Naive thymus-derived CD4-positive, alpha-beta T cell (primary cell): ENCODE measurements around the gene SFT2D1. TPM values are rescaled to one million over a fixed set of nuclear protein-coding genes. Genes with fewer than 3 reads are reported as not detected.
"Not testable (repeated sequence)": the region's sequence is repeated elsewhere in the genome, so short reads cannot be mapped to it uniquely, and the experiment has no call there.

Experiments
- ATAC-seq: fragments of 150-1000 bp; cut with Tn5 transposase; 2 replicates; pipeline ENCODE4 v1.10.0; 2021; ENCODE audit warnings: mild to moderate bottlenecking, moderate library complexity
- CTCF ChIA-PET: fragments of 350-600 bp; sonication (Branson Sonifier 250); formaldehyde crosslinking; loops from one replicate; lab custom pipeline; 2021; ENCODE audit warnings: antibody characterized with exemption; lab: Charles Lee
- POLR2A ChIA-PET: fragments of 350-600 bp; sonication (Branson Sonifier 250); formaldehyde crosslinking; loops from one replicate; lab custom pipeline; 2021; ENCODE audit warnings: antibody characterized with exemption, inconsistent platforms; lab: Charles Lee
- DNase-seq, 9 donors: peaks; one replicate each; pipeline versions ENCODE4 v3.0.0 to v3.0.0-alpha.2; 2020 to 2022; ENCODE audit warnings: mixed read lengths in 1 of 9
- H3K27ac ChIP-seq: one replicate; pipeline ENCODE4 v1.7.0; 2013; ENCODE audit warnings: mild to moderate bottlenecking, low read depth, low read length, moderate library complexity
- H3K27me3 ChIP-seq, 2 donors: one replicate each; pipeline ENCODE4 v1.7.0; 2013; ENCODE audit warnings: low read length in 2 of 2, mild to moderate bottlenecking in 2 of 2, moderate library complexity in 2 of 2; ENCODE audit not compliant: control insufficient read depth in 2 of 2, insufficient read depth in 2 of 2
- H3K36me3 ChIP-seq, 3 experiments: 1 replicate in 2 of 3; 2 replicates in 1 of 3; pipeline ENCODE4 v1.7.0; 2013; ENCODE audit warnings: low read length in 3 of 3, mild to moderate bottlenecking in 3 of 3, moderate library complexity in 1 of 3; ENCODE audit not compliant: insufficient read depth in 3 of 3, control insufficient read depth in 2 of 3
- H3K4me1 ChIP-seq, 2 donors: one replicate each; pipeline ENCODE4 v1.7.0; 2013; ENCODE audit warnings: low read length in 2 of 2, mild to moderate bottlenecking in 2 of 2, moderate library complexity in 1 of 2; ENCODE audit not compliant: control insufficient read depth in 2 of 2, insufficient read depth in 2 of 2
- H3K4me3 ChIP-seq: 2 replicates; pipeline ENCODE4 v1.7.0; 2013; ENCODE audit warnings: mild to moderate bottlenecking, low read length
- H3K9me3 ChIP-seq, 3 experiments: 1 replicate in 2 of 3; 2 replicates in 1 of 3; pipeline ENCODE4 v1.7.0; 2013; ENCODE audit warnings: low read length in 3 of 3; ENCODE audit not compliant: control insufficient read depth in 2 of 3
- H3K27ac Mint-ChIP-seq, 9 donors: one replicate each; pipeline ENCODE4 v1.8.0; 2020 to 2022; ENCODE audit warnings: mixed read lengths in 9 of 9, mild to moderate bottlenecking in 8 of 9, moderate library complexity in 5 of 9, inconsistent platforms in 2 of 9
- H3K27me3 Mint-ChIP-seq, 5 donors: one replicate each; pipeline ENCODE4 v1.8.0; 2021 to 2022; ENCODE audit warnings: mixed read lengths in 5 of 5, mild to moderate bottlenecking in 1 of 5
- H3K36me3 Mint-ChIP-seq, 5 donors: one replicate each; pipeline ENCODE4 v1.8.0; 2020 to 2022; ENCODE audit warnings: mixed read lengths in 5 of 5, mild to moderate bottlenecking in 3 of 5, inconsistent platforms in 1 of 5
- H3K4me1 Mint-ChIP-seq, 7 donors: one replicate each; pipeline ENCODE4 v1.8.0; 2020 to 2022; ENCODE audit warnings: mixed read lengths in 7 of 7, mild to moderate bottlenecking in 3 of 7, inconsistent platforms in 1 of 7
- H3K4me3 Mint-ChIP-seq, 10 donors: one replicate each; pipeline ENCODE4 v1.8.0; 2020 to 2022; ENCODE audit warnings: mild to moderate bottlenecking in 10 of 10, mixed read lengths in 10 of 10, moderate library complexity in 6 of 10, inconsistent platforms in 2 of 10
- H3K9me3 Mint-ChIP-seq, 11 donors: one replicate each; pipeline ENCODE4 v1.8.0; 2020 to 2022; ENCODE audit warnings: mixed read lengths in 11 of 11, mild to moderate bottlenecking in 4 of 11, inconsistent platforms in 1 of 11, moderate library complexity in 1 of 11
- intact Hi-C, 2 donors: fragments of 100-400 bp; cut with micrococcal nuclease; formaldehyde crosslinking; loops; one replicate each; pipeline ENCODE4 v1.15.1; 2023
- polyA plus RNA-seq, 2 donors: library from polyadenylated mRNA; unstranded; fragments of 300-500 nt; fragmentation: Illumina TruSeq; gene quantifications; one replicate each; pipeline ENCODE4 v1.2.3, GENCODE V29; 2021
- total RNA-seq, 6 experiments: library from RNA in 5 of 6; stranded (reverse) in 5 of 6; gene quantifications; 1 replicate in 5 of 6; 2 replicates in 1 of 6; pipeline ENCODE4 v1.2.3 and lab custom pipeline; 2021 to 2026

Gene SFT2D1
- total and polyA plus RNA-seq, 7 experiments from 2014 or later, result 18.3 to 52.5 (median 35.3) TPM

DNA sequence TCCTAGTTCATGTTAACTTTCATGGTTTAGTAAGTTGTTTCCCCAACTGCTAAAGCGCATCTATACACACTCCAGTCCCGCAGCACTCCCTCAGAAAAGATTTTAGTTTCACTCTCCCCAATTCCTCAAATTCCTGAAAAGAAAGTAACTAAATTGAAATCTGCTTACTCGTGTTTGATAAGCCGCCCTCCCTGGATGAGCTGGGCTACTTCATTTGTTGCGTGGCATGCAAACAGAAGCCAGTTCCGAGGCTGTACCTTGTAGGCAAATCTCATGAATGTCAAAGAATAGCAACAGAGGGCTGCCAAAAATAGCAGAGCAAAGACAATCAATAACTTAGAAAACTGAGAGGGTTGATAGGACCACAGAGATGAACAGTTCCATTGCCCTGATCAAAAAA, 23.5 kb upstream of the SFT2D1 start:
- DNase-seq, result no peak
- Histone ChIP-seq H3K4me3 (no peak overlapping the region), H3K4me1 (no peaks in the 10 kb centered on the region), H3K36me3 (peaks cover 0 to 29% (median 0%) of the 10 kb centered on the region in 3 experiments), H3K27ac (no peak overlapping the region), H3K9me3 (no peaks in the 10 kb centered on the region), H3K27me3 (no peaks in the 10 kb centered on the region)
- Mint-ChIP-seq H3K9me3 (no peaks in the 10 kb centered on the region), H3K4me1 (no peaks in the 10 kb centered on the region), H3K4me3 (no peak overlapping the region), H3K27me3 (no peaks in the 10 kb centered on the region), H3K27ac (peak overlapping the region in 2 of 9 donors; percentile 60 to 72), H3K36me3 (peaks cover 3 to 39% (median 24%) of the 10 kb centered on the region in 5 donors)
- ATAC-seq, result no peak
- POLR2A ChIA-PET, result no interaction called here
- CTCF ChIA-PET, result no interaction called here
- intact Hi-C loops, result no loop called here

DNA sequence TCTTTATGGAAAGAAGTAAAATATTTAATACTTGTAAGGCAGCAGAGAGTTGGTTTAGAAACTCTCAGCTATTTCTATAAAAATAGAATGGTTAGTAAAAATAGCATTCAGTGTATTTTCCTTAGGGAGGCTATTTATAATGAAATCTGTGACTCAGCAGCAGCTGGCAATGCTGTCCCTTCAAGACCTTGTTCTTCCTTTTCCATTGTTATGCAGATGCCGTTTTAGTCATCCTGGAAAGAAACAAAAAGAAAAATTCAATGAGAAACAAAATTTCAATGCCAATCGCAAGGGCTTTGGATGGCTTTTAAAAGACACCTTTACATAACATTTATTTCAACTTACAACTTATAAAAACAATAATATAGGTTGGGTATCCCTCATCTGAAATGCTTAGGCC, 22.9 kb upstream of the SFT2D1 start:
- no peaks in the 10 kb centered on the region for H3K9me3 Mint-ChIP-seq
- Histone ChIP-seq H3K27me3 (no peaks in the 10 kb centered on the region), H3K36me3 (peaks cover 0 to 29% (median 0%) of the 10 kb centered on the region in 3 experiments), H3K27ac (no peak overlapping the region), H3K4me3 (no peak overlapping the region), H3K9me3 (no peaks in the 10 kb centered on the region), H3K4me1 (no peaks in the 10 kb centered on the region)
- no peak overlapping the region for H3K4me3 Mint-ChIP-seq
- DNase-seq (no peak), ATAC-seq (no peak)
- peaks cover 0 to under 1% (median 0%) of the 10 kb centered on the region in 5 donors for H3K27me3 Mint-ChIP-seq
- CTCF ChIA-PET, result interaction anchor here (0.7 kb wide), 1 partner anchor 29 kb away, joined by 3 read pairs; no protein-coding TSS in a partner anchor
- POLR2A ChIA-PET, result interaction anchor here (0.6 kb wide), 1 partner anchor 16 kb away, joined by 3 read pairs; no protein-coding TSS in a partner anchor
- peaks cover 3 to 41% (median 24%) of the 10 kb centered on the region in 5 donors for H3K36me3 Mint-ChIP-seq
- no peaks in the 10 kb centered on the region for H3K4me1 Mint-ChIP-seq
- H3K27ac Mint-ChIP-seq, result no peak overlapping the region
- intact Hi-C loops, result no loop called here

DNA sequence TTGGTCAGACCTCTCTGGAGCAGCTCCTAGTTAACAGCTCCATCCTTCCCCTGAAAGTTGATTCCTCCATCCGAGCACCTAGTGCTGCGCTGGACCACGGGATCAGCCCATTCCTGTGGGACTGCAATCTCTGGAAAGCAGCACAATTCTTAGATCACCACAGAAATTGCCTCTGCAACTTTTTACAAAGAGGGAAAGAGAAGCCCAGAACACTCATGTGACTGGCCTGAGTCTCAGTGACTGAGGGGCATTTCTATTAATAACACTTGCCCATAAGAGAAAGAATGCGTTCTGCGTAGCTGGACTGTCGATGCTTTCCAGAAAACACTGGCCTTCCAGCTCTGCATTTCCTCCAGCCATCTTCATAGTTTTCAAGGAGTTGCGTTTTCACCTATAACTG, 22.1 kb upstream of the SFT2D1 start:
- POLR2A ChIA-PET, result no interaction called here
- H3K27ac Mint-ChIP-seq, result peak overlapping the region in 1 of 9 donors; percentile 56

DNA sequence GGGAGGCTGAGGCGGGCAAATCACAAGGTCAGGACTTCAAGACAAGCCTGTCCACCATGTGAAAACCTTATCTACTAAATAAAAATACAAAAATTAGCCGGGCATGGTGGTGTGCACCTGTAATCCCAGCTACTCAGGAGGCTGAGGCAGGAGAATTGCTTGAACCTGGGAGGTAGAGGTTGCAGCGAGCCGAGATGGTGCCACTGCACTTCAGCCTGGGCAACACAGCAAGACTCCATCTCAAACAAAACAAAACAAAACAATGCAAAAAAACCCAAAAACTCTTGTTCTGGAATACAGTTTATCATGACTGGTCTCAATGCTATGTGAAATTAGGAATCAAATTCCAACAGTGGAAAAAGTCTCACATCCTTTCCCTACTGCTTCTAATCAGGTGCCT, 20.1 kb upstream of the SFT2D1 start:
- not testable (repeated sequence) for H3K27ac ChIP-seq

More for the DNA sequence above, 22.1 kb upstream of the SFT2D1 start:
- no peak for DNase-seq
- CTCF ChIA-PET, result interaction anchor here (0.7 kb wide), 1 partner anchor 30 kb away, joined by 3 read pairs; no protein-coding TSS in a partner anchor
- H3K4me1 ChIP-seq, result no peaks in the 10 kb centered on the region
- no peak for ATAC-seq
- Mint-ChIP-seq H3K4me3 (no peak overlapping the region), H3K4me1 (no peaks in the 10 kb centered on the region), H3K36me3 (peaks cover 3 to 41% (median 24%) of the 10 kb centered on the region in 5 donors), H3K9me3 (peaks cover 0 to 2% (median 0%) of the 10 kb centered on the region in 11 donors), H3K27me3 (peaks cover 0 to 9% (median 0%) of the 10 kb centered on the region in 5 donors)
- H3K9me3 ChIP-seq, result no peaks in the 10 kb centered on the region
- H3K27me3 ChIP-seq, result no peaks in the 10 kb centered on the region
- H3K27ac ChIP-seq, result no peak overlapping the region
- intact Hi-C loops, result no loop called here
- no peak overlapping the region for H3K4me3 ChIP-seq
- H3K36me3 ChIP-seq, result peaks cover 0 to 29% (median 0%) of the 10 kb centered on the region in 3 experiments

DNA sequence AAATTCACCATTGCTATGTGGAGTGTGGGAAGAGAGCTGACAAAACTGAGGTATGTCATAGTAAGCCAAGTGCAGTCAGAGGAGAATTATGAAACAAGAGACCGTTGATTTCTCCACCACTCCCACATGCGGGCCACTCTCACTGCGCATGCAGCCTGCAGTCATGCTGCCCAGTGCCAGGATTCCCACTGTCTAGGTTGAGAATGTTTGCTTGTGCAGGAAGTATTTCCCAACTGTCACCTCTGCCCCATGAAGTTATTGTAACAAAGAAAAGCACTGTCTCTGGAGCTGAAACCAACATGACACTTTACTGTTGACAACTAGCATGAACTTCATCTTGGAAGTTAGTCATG, 18.7 kb upstream of the SFT2D1 start:
- Histone ChIP-seq H3K4me3 (no peak overlapping the region), H3K9me3 (no peaks in the 10 kb centered on the region), H3K27ac (no peak overlapping the region), H3K36me3 (peaks cover 0 to 26% (median 0%) of the 10 kb centered on the region in 3 experiments), H3K4me1 (no peaks in the 10 kb centered on the region), H3K27me3 (no peaks in the 10 kb centered on the region)
- ChIA-PET POLR2A (no interaction called here), CTCF (no interaction called here)
- DNase-seq, result no peak
- Mint-ChIP-seq H3K36me3 (peaks cover 0 to 28% (median 20%) of the 10 kb centered on the region in 5 donors), H3K27me3 (peaks cover 4 to 35% (median 11%) of the 10 kb centered on the region in 5 donors), H3K27ac (no peak overlapping the region), H3K9me3 (peaks cover 0 to 7% (median 0%) of the 10 kb centered on the region in 11 donors), H3K4me1 (no peaks in the 10 kb centered on the region), H3K4me3 (no peak overlapping the region)
- intact Hi-C loops, result no loop called here
- ATAC-seq, result no peak

More for the DNA sequence above, 20.1 kb upstream of the SFT2D1 start:
- H3K9me3 Mint-ChIP-seq, H3K27ac Mint-ChIP-seq, ATAC-seq, DNase-seq, H3K4me3 ChIP-seq, POLR2A ChIA-PET, H3K4me1 Mint-ChIP-seq, CTCF ChIA-PET, H3K27me3 ChIP-seq, intact Hi-C loops, H3K4me3 Mint-ChIP-seq, H3K4me1 ChIP-seq, H3K9me3 ChIP-seq: not testable (repeated sequence)
- Mint-ChIP-seq H3K27me3 (peaks cover 0 to 24% (median 8%) of the 10 kb centered on the region in 5 donors), H3K36me3 (peaks cover 0 to 32% (median 24%) of the 10 kb centered on the region in 5 donors)
- H3K36me3 ChIP-seq, result peaks cover 0 to 29% (median 0%) of the 10 kb centered on the region in 3 experiments

DNA sequence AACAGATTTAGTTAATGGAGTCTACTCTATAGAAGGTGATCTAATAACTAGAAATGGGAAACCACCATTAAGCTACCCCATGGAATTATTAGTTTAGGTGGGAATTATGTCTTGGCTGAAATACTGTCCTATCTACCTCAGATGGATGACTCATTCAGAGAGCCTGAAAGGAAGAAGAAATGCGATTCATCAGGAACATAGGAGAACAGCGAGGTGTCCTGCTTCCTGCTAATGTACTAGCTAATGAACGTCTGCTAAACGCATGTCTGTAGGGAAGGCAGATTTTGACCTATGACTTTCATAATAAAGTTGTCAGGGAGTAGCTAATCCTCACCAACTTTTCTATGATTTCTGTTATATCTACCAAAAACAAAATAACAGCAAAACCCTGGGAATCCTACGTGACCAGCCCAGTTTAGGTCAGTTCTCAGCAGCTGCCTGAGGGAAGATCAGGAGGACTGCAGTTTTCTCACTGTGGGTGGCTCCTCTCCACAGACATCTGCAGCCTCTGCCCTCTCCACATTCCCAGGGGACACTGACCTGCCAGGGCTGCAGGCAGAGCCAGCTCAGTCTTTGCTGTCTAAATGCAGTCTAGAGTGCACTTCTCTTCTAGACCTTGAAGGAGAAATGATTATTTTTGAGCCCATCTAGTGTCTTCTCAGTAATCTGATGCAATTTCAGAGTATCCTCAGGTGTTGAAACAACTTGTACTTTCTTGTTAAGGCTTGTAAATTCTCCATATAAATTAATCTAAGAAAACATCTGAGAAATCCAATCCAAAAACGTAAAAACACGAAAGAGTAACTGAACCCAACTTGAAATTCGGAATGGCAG, 18.1 kb upstream of the SFT2D1 start:
- no peaks in the 10 kb centered on the region for H3K9me3 ChIP-seq
- ATAC-seq (no peak), DNase-seq (no peak)
- peaks cover 0 to 22% (median 14%) of the 10 kb centered on the region in 5 donors for H3K36me3 Mint-ChIP-seq
- peaks cover 0 to 21% (median 0%) of the 10 kb centered on the region in 3 experiments for H3K36me3 ChIP-seq
- no peak overlapping the region for H3K27ac Mint-ChIP-seq
- intact Hi-C loops, result no loop called here
- H3K4me3 Mint-ChIP-seq, result no peak overlapping the region
- H3K9me3 Mint-ChIP-seq, result peaks cover 0 to 7% (median 0%) of the 10 kb centered on the region in 11 donors
- no peaks in the 10 kb centered on the region for H3K27me3 ChIP-seq
- ChIA-PET POLR2A (no interaction called here), CTCF (interaction anchor here (0.9 kb wide), 1 partner anchor 20 kb away, joined by 3 read pairs; no protein-coding TSS in a partner anchor)
- H3K4me3 ChIP-seq, result no peak overlapping the region
- no peak overlapping the region for H3K27ac ChIP-seq
- no peaks in the 10 kb centered on the region for H3K4me1 Mint-ChIP-seq
- H3K27me3 Mint-ChIP-seq, result peaks cover 4 to 40% (median 17%) of the 10 kb centered on the region in 5 donors
- no peaks in the 10 kb centered on the region for H3K4me1 ChIP-seq
